Activated naive CD8-positive, alpha-beta T cell treated with anti-CD3 and anti-CD28 coated beads for 36 hours (primary cell): ENCODE measurements around the gene PITPNM1. TPM values are rescaled to one million over a fixed set of nuclear protein-coding genes. Genes with fewer than 3 reads are reported as not detected.

Experiments used
- DNase-seq: peaks from one replicate; pipeline ENCODE4 v3.0.0; 2021
- H3K27ac Mint-ChIP-seq: one replicate; pipeline ENCODE4 v1.8.0; 2022; ENCODE audit warnings: mild to moderate bottlenecking, moderate library complexity, mixed read lengths
- H3K27me3 Mint-ChIP-seq: one replicate; pipeline ENCODE4 v1.8.0; 2022; ENCODE audit warnings: mild to moderate bottlenecking, mixed read lengths
- H3K36me3 Mint-ChIP-seq: one replicate; pipeline ENCODE4 v1.8.0; 2021; ENCODE audit warnings: mild to moderate bottlenecking, mixed read lengths
- H3K4me1 Mint-ChIP-seq: one replicate; pipeline ENCODE4 v1.8.0; 2021; ENCODE audit warnings: mixed read lengths
- H3K4me3 Mint-ChIP-seq: one replicate; pipeline ENCODE4 v1.8.0; 2022; ENCODE audit warnings: mild to moderate bottlenecking, moderate library complexity, mixed read lengths
- H3K9me3 Mint-ChIP-seq: one replicate; pipeline ENCODE4 v1.8.0; 2022; ENCODE audit warnings: mixed read lengths
- total RNA-seq, 2 experiments: library from RNA; stranded (reverse); gene quantifications; one replicate each; pipeline ENCODE4 v1.2.3, GENCODE V29; 2021

Gene PITPNM1
- total RNA-seq, 2 experiments from 2014 or later = 52.7 to 56.4 TPM

DNA sequence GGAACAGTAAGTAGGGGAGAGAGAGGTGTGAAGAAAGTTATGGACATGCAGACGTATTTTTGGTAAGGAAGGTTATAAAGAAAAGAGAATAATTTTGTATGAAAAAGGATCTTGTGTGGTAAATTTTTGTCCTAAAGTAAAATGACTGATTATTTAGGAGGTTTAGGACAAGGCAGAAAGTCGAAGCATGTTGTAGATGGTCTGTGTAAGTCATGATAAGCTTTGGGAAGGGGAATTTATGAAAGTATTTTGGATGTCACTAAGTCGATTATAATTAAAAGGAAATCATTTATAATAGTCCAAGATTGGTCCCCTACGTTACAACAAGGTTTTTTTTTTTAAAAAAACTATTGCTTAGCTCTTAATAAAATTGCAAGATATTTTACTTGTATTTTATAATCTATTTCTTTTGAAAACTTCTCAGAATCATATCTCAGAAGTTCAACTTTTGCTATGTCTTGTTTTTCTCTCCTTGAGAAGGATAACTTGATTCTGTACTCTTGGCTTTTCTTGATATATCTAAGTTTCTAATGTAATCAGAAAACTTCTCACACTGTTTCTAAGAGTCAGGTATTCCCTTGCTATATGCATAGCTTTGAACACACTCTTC, 29.0 kb upstream of the PITPNM1 start:
- DNase-seq = no peak
- Mint-ChIP-seq H3K27me3 (peaks cover 5% of the 10 kb centered on the region), H3K36me3 (no peaks in the 10 kb centered on the region), H3K4me3 (no peak overlapping the region), H3K4me1 (no peaks in the 10 kb centered on the region), H3K27ac (no peak overlapping the region), H3K9me3 (peaks cover 8% of the 10 kb centered on the region)

DNA sequence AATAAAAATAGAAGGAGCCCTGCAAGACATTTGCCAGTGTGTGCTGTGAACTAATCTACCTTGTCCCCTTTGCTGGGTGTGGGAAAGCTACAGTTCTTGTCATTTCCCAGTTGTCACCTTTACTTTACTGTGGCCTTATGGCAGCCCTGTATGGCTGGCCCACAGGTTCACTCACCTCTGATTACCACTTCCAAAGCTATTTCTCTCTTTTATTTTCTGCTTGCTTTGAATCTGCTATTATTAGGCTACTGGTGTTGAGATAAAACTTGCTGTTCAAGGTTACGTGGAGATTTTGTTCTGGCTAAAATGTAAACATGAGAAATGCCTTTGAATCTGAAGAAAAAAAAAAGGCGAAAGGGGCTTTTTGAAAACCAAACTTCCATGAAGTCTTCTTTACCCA, 27.7 kb upstream of the PITPNM1 start:
- peaks cover 5% of the 10 kb centered on the region for H3K27me3 Mint-ChIP-seq
- H3K36me3 Mint-ChIP-seq = no peaks in the 10 kb centered on the region
- DNase-seq = no peak
- no peaks in the 10 kb centered on the region for H3K4me1 Mint-ChIP-seq
- peaks cover 8% of the 10 kb centered on the region for H3K9me3 Mint-ChIP-seq
- no peak overlapping the region for H3K27ac Mint-ChIP-seq
- H3K4me3 Mint-ChIP-seq = no peak overlapping the region

DNA sequence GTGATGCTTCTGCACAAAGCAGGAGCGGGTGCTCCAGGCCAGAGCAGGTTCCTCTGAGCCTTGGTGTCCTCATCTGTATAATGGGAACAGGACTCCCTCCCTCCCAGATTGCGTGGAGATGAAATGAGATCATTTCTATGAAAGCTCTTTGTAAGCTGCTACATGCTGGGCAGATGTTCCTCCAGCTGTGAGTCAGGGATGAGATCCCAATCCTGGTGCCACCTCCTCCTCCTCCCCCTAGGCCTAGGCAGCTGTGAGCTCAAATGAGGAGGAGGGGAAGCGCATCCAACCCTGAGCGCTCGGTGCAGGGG, 25.1 kb upstream of the PITPNM1 start:
- DNase-seq = no peak
- Mint-ChIP-seq H3K27ac (no peak overlapping the region), H3K36me3 (no peaks in the 10 kb centered on the region), H3K9me3 (peaks cover 8% of the 10 kb centered on the region), H3K4me1 (no peaks in the 10 kb centered on the region), H3K4me3 (no peak overlapping the region), H3K27me3 (peaks cover 5% of the 10 kb centered on the region)

DNA sequence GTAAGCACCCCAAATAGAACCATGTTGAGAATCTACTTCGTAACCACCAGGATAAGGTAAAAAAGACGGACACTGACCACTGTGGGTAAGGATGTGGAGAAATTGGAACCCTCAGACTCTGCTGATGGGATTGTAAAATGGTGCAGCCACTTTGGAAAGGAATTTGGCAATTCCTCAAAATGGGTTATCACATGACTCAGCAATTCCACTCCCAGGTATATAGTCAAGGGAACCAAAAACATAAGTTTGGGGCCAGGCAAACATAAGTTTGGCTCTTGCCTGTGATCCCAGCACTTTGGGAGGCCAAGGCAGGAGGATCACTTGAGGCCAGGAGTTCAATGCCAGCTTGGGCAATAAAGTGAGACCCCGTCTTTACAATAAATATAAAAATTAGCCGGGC, 23.2 kb upstream of the PITPNM1 start:
- no peaks in the 10 kb centered on the region for H3K27me3 Mint-ChIP-seq
- H3K27ac Mint-ChIP-seq = no peak overlapping the region
- H3K4me3 Mint-ChIP-seq = no peak overlapping the region
- no peaks in the 10 kb centered on the region for H3K4me1 Mint-ChIP-seq
- no peaks in the 10 kb centered on the region for H3K9me3 Mint-ChIP-seq
- no peaks in the 10 kb centered on the region for H3K36me3 Mint-ChIP-seq
- DNase-seq = no peak

DNA sequence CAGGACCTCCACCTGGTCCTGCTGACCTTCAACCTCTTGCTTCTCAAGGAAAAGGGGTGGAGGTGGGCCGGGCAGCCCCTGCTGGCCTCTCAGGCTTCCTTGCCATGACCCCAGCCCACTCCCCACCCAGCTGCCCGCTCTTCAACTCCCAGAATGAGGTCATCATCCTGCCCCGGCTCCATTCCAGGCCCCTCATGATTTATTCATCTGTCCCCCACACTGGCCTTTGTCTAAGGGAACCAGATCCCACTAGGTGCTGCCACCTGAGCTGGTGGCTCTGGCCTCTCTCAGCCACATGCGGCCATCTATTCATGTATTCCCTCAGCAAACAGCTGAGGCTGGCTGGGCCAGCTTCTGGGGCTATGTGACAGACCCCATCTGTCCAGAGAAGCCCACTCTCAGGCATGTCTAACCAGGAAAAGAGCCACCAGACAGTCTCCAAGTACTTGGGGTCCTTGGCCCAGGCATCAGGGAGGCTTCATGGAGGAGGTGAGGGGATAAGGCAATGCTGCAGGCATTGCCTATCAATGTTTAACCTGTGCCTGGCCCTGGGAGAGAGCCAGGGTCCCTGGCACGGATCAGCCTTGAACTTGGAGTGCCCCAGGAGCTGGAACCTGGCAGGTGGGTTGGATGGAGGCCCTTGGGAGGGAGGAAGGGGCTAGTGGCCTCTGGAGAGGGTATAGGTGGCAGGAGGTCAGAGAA, 20.3 kb upstream of the PITPNM1 start:
- no peak overlapping the region for H3K4me3 Mint-ChIP-seq
- H3K27me3 Mint-ChIP-seq = no peaks in the 10 kb centered on the region
- DNase-seq = no peak
- H3K9me3 Mint-ChIP-seq = no peaks in the 10 kb centered on the region
- no peaks in the 10 kb centered on the region for H3K4me1 Mint-ChIP-seq
- no peak overlapping the region for H3K27ac Mint-ChIP-seq
- no peaks in the 10 kb centered on the region for H3K36me3 Mint-ChIP-seq

DNA sequence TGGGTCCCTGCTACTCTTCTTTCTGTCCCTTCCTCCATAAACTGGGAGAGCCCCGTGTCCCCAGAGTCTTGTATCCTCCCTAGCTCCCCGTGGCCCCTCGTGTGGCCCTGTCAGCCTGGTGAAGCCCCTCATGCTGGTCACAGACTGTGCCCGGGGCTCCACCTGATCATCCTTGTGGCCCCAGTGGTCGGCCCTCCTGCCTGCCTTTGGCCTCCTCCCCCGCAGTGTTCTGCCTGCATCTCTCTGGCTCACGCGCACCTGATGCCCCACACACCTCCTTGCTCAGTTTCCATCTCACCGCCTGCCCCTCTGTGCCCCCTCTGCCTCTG, 19.3 kb upstream of the PITPNM1 start:
- H3K36me3 Mint-ChIP-seq = no peaks in the 10 kb centered on the region
- no peaks in the 10 kb centered on the region for H3K27me3 Mint-ChIP-seq
- H3K9me3 Mint-ChIP-seq = no peaks in the 10 kb centered on the region
- no peak for DNase-seq
- no peak overlapping the region for H3K4me3 Mint-ChIP-seq
- H3K27ac Mint-ChIP-seq = no peak overlapping the region
- H3K4me1 Mint-ChIP-seq = no peaks in the 10 kb centered on the region

DNA sequence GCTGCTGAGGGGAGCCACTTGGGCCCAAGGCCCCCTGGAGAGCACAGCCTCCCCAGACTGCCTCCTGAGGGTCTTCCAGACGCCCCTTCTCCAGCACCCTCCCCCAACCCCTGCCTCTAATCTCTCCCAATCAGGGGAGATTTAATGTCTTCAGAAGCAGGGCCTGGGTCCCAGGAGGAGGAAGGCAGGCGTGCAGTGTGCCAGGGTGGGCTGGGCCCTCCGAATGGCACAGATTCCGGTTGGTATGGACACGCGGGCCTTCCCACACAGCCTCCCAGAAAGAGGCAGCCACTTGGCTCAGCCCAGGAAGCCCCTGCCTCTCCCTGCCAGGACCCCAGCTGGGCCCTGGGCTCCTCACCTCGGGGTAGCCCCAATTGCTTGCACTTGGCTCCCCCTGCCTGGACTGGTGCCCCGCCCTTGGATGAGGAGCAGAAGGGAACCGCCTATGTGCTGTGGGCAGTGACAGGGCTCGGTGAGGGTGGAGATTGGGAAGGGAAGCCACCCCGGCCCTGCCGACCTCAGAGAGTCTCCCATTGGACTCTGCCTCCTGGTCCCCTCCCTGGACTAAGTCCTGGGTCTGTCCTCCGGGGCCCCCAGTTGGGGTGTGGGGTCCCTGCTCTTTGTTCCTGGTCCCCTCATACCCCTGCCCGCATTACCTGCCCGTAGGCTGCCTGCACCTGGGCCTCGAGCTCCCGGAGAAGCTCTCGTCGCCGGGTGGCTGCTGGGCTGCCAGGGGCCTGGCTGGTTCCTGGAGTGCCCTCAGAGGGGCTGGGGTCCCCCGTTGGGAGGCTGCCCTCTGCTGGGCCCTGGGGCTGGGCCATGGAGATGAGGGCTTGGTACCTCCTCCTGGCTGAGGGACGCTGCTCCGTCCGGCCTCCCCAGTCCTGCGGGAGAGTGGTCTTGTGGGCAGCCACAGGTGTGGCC, 18.7 kb upstream of the PITPNM1 start:
- Mint-ChIP-seq H3K4me3 (no peak overlapping the region), H3K27me3 (no peaks in the 10 kb centered on the region), H3K36me3 (no peaks in the 10 kb centered on the region), H3K9me3 (no peaks in the 10 kb centered on the region), H3K27ac (no peak overlapping the region), H3K4me1 (no peaks in the 10 kb centered on the region)
- DNase-seq = no peak

DNA sequence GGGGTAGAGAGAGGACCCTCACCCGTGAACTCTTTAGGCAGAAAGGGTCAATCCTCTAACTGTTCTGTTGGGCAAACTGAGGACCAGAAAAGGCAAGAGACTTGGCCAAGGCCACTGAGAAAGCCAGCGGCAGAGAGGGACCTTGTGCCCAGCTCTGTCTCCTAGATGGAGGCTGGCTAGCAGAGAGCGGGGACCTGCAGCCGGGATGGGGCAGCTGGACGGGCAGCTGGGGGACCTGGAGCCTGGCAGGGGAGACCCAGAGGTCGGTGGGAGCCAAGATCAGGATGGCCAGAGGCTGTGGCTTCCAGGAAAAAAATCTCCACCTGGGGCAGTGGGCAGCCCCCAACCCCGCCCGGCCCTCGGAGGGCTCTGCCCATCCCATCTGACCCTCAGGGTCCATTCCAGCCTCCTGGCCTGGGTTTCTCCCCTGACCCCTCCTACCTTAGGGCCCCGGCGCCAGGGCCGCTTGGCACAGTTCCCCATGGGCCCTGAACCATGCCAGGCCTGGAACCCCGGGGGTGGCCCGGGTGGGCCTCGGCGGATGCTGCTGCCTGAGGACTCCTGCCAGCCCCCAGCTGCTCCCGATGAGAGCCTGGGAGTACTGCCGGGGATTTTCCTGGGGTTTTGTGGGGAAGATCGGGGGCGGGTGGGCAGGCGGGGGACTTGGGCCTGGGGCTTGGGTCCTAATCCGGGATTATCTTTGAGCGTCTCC, 17.8 kb upstream of the PITPNM1 start, which contains the start of gene CABP2:
Gene CABP2, minus strand, starts transcription at position 603 of the 712 bp plus-strand sequence. Its CDS starts 120 bp downstream, at position 483.
- DNase-seq = no peak
- Mint-ChIP-seq H3K4me1 (no peaks in the 10 kb centered on the region), H3K9me3 (no peaks in the 10 kb centered on the region), H3K36me3 (no peaks in the 10 kb centered on the region), H3K27me3 (no peaks in the 10 kb centered on the region), H3K4me3 (no peak within 1 kb of the TSS), H3K27ac (no peak within 1 kb of the TSS)

DNA sequence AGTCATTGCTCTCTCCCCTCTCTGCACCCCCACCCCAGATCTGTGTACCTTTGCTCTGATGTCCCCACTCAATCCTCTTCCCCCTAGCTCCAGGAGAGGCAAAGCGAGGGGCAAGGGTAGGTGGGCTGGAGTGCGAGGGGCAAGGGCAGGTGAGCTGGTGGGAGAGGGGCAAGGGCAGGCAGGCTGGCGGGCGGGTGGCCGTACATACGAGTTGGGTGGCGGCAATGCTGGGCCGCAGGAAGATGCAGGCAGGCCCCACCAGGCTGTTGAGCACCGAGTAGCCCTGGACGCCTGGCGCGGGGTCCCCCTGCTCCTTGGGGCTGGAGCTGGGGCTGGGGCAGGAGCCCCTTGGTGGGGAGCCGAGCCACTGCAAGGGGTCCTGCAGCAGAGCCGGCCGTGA, 17.2 kb upstream of the PITPNM1 start:
- H3K36me3 Mint-ChIP-seq = no peaks in the 10 kb centered on the region
- H3K27me3 Mint-ChIP-seq = no peaks in the 10 kb centered on the region
- no peak for DNase-seq
- no peaks in the 10 kb centered on the region for H3K4me1 Mint-ChIP-seq
- no peaks in the 10 kb centered on the region for H3K9me3 Mint-ChIP-seq
- no peak overlapping the region for H3K4me3 Mint-ChIP-seq
- H3K27ac Mint-ChIP-seq = no peak overlapping the region

DNA sequence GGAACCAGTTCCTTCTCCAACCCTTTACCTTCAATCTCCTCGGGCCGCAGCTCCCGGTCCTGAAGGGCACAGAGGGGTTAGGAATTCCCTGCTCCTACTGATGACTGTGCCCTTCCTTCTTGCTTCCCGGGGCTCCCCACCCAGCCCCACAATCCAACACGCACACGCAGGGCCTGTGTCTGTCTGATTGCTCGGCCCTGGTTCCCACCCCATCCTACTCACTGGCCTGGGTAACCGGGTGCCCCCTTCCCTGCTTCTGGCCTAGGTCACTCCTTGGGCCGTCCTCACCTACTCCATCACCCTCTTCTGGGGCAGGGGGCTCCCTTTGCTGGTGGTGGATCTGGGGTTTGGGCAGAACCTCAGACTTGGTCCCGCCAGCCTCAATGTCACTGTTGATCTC, 16.8 kb upstream of the PITPNM1 start:
- H3K4me3 Mint-ChIP-seq = no peak overlapping the region
- no peaks in the 10 kb centered on the region for H3K27me3 Mint-ChIP-seq
- H3K4me1 Mint-ChIP-seq = no peaks in the 10 kb centered on the region
- no peaks in the 10 kb centered on the region for H3K36me3 Mint-ChIP-seq
- no peaks in the 10 kb centered on the region for H3K9me3 Mint-ChIP-seq
- H3K27ac Mint-ChIP-seq = no peak overlapping the region
- DNase-seq = no peak

DNA sequence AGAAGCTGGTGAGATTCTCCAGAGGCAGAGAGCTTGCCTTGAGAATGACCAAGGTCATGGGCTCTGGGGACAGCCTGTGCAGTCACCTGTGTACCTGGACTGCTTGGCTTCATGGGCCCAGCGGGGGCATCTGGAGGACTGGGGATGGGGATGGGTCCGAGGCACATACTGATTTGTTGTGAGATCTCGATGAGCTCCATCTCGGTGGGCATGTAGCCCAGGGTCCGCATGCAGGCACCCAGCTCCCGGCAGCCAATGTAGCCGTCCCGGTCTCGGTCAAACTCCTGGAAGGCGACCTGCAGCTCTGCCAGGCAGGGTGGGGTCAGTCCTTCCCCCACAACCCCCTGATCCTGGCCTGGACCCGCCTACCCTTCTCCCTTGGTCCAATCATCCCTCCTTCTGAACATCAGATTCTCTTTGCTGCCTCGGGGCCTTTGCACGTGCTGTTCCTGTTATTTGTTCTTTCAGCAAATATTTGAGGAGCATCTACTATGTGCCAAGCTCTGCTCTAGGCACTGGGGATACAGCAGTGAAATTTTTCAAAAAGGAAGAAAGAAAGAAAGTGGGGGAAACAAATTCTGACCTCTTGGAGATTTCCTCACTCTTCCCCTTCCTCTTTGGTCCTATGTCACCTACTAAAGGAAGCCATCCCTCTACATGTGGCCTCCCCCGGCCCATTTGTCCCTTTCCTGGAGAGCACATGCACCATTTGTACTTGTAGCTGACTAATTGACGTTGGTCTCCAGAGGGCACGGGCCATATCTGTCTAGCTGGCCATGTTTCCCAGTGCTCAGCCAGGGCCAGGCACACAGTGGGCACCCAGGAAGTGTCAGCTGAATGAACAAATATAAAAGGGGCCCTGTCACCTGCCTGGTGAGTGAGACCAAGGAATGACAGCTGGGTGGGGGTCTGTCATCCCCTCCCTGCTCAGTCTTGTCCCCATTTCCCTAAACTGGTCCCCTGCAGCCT, 16.0 kb upstream of the PITPNM1 start:
- Mint-ChIP-seq H3K4me3 (no peak overlapping the region), H3K27me3 (no peaks in the 10 kb centered on the region), H3K4me1 (no peaks in the 10 kb centered on the region), H3K9me3 (no peaks in the 10 kb centered on the region), H3K27ac (no peak overlapping the region), H3K36me3 (no peaks in the 10 kb centered on the region)
- DNase-seq = no peak

DNA sequence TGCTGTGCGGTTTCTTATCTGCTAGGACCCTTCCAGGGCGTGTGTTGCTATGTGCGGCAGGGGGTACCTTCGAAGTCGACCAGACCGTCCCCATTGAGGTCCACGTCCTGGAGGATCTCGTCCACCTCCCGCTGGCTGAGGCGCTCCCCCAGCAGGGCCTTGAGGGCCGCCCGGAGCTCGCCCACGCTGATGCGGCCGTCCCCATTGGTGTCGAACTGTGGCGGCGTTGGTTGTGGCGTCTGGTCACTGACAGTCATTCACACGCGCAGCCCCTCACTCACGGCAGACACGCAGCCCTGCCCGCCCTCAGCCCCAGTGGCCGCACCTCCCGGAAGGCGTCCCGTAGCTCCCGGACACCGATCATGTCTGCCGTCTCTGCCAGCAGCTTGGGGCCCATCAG, 14.6 kb upstream of the PITPNM1 start:
- no peak overlapping the region for H3K4me3 Mint-ChIP-seq

DNA sequence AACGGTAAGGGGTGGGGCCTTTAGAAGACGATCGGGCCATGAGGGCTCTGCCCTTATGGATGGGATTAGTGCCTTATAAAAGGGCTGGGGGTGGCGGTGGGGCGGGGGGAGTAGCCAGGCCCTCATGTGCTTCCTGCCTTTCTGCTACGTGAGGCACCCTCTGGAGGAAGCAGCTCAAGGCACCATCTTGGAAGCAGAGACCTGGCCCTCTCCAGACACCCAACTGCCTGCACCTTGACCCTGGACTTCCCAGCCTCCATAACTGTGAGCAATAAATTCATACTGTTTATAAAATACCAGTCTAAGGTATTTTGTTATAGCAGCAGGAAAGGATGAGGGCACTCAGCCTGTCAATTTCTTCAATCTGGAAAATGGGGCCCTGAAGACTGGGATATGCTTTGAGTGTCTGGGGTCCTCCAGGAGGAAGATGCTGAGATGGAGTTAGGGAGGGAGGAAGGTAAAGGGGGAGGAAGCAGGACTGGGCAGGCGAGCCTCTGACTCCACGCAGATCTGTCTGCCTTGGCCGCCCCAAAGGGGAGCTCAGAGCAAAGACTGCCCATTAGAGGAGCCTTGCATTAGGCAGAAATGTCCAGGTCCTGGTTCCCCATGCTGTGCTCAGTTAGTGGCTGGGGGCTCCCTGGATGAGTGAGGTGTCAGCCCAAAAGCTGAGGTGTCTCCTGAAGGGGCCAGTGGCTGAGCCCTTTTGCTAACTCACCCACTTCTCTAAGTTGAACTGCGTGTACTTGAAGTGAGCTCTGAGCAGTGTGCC, 12.8 kb upstream of the PITPNM1 start:
- H3K4me3 Mint-ChIP-seq = no peak overlapping the region
- peaks cover 12% of the 10 kb centered on the region for H3K27me3 Mint-ChIP-seq
- no peak overlapping the region for H3K27ac Mint-ChIP-seq
- no peaks in the 10 kb centered on the region for H3K36me3 Mint-ChIP-seq
- no peak for DNase-seq
- no peaks in the 10 kb centered on the region for H3K4me1 Mint-ChIP-seq
- no peaks in the 10 kb centered on the region for H3K9me3 Mint-ChIP-seq

More for the DNA sequence above, 14.6 kb upstream of the PITPNM1 start:
- Mint-ChIP-seq H3K4me1 (no peaks in the 10 kb centered on the region), H3K9me3 (no peaks in the 10 kb centered on the region), H3K36me3 (no peaks in the 10 kb centered on the region), H3K27ac (no peak overlapping the region), H3K27me3 (peaks cover 9% of the 10 kb centered on the region)
- no peak for DNase-seq

DNA sequence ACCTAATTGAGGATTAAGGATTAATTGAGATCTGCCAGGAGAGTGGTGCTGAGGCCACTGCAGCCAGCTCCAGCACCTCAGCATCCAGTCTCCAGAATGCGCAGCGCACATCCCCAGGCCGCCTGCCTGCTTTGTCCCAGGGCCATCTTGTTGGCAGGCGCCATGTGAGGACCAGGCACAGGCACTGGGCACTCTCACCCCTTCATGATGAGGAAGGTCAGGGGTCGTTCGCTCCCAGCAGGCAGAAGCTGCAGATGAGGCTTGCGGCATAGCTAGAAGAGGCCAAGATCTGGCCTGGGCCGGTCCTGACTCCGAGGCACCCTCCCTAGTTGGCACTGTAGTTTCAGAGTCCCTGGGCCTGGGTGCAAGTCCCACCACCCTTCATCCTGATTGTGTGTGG, 11.6 kb upstream of the PITPNM1 start:
- no peak overlapping the region for H3K27ac Mint-ChIP-seq
- H3K36me3 Mint-ChIP-seq = no peaks in the 10 kb centered on the region
- no peaks in the 10 kb centered on the region for H3K9me3 Mint-ChIP-seq
- peaks cover 12% of the 10 kb centered on the region for H3K27me3 Mint-ChIP-seq
- H3K4me1 Mint-ChIP-seq = no peaks in the 10 kb centered on the region
- H3K4me3 Mint-ChIP-seq = no peak overlapping the region
- DNase-seq = no peak
